Activated T-cell treated with anti-CD3 and anti-CD28 coated beads for 48 hours (primary cell): ENCODE data around the gene CATSPERD.

Source experiments
- DNase-seq: peaks from one replicate; pipeline ENCODE4 v3.0.0-alpha.2; 2020; ENCODE audit warnings: low read depth

CATSPERD gene

DNA sequence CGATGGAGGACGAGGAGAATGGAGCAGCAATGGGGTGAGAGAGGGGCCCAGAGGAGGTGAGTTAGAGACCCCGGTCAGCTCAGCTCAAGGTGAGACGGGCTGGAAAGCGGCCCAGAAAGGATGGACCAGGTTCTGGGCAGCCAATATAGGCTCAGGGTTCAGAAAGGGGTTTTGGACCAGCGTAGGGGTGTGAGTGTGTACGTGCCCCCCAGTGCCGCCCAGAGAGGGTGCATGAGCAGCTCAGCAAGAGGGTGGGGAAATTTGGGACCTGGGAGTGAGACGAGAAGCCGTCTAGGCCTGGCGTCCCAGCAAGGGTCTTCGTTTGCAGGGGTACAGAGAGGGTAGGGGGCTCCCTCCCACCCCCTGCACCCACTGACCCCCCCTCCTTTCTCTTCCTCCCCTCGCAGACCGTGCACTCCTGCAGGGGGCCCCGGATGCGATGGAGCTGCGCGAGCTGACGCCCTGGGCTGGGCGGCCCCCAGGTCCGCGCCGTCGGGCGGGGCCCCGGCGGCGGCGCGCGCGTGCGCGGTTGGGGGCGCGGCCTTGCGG is 107.0 kb downstream of the CATSPERD start:
- DNase-seq, result no peak

DNA sequence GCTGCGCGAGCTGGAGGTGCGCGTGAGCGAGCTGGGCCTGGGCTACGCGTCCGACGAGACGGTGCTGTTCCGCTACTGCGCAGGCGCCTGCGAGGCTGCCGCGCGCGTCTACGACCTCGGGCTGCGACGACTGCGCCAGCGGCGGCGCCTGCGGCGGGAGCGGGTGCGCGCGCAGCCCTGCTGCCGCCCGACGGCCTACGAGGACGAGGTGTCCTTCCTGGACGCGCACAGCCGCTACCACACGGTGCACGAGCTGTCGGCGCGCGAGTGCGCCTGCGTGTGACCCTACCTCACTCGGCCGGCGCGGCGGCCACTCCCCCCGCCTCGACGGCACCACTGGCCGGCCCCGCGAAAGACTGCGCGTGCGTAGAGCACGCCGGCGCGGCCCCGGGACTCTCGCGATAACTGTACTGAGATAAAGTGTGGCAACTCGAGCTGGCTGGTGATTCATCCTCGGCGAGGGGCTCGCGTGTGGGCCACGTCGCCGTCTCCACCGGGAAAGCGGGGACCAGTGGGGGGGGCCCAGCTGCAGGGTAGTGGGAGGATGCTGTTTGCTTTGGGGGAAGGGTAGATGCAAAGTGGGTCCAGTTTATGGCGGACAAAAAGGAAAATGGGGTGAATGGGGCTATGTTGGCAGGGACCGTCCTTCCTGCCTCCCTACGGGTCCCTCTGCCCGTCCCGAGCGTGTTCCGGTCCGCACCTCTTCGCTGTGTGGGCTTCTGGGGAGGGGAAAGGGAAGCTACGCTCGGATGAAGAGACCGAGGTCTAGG is 107.6 kb downstream of the CATSPERD start:
- peak; percentile 96 for DNase-seq
